ENCODE measurements around the gene RPH3AL. TPM values are rescaled to one million over a fixed set of nuclear protein-coding genes. Genes with fewer than 3 reads are reported as not detected.

The RPH3AL gene
- total RNA-seq, 4 donors from 2014 or later = 6.3 to 14.4 (median 10.8) TPM

DNA sequence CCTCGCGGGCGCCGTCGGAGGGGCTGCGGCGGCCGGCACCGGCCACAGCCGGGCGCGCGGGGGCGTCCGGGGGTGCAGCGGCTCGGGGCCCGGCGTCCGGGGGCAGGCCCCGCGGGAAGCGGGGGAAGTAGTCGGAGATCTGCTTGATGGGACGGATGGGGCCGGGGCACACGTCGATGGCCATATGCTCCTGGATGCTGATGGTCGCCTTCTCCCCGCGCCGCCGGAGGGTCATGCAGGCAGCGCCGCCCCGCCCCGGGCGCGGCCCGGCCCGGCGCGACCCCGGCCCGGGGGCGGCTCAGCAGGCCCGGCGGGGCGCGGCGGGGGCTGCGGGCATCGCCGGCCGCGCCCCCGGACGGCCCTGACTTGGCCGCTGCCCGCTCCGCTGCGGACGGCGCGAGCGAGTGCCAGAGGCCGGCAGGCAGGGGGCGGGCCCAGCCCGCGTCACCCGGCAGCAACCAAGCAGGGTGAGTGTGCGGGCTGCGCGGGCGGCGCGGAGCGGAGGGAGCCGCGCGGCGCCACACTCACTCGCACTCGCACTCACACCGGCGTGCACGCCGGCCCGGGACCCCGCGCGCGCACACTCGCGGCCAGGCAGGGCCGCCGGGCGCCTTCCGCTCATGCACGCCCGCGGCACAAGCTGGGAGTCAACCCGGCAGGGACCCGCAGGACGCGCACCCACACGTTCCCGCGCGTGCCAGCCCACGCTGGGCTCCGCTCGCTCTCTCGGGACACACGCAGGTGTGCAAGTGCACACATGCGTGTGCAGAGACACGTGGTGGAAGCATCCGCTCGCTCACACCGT is 171.2 kb downstream of the RPH3AL start, which contains the start of gene DOC2B:
DOC2B (minus strand) TSS at position 406 of the 805 bp plus-strand sequence; CDS start at position 235, 171 bp downstream.
- H3K27me3 ChIP-seq = peaks cover 9 to 25% (median 13%) of the 10 kb centered on the region in 3 donors
- in situ Hi-C loops (cut with MboI; ENCODE audit: low sequenced_read_pairs in 4 of 4) (no loop called here), intact Hi-C loops (cut with DNase I; ENCODE audit: low total_unique reads) (no loop called here)
- DNase-seq (no peak), ATAC-seq (peak; percentile 35 to 57)
- peak in 1 of 2 donors; percentile 38 for TF ChIP-seq POLR2A (IDR thresholded peaks at IDR 0.05)
- TF ChIP-seq CTCF (IDR thresholded peaks at IDR 0.05 in 4 of 5, conservative IDR thresholded peaks at IDR 0.05 in 1 of 5) = no peak
- H3K4me3 ChIP-seq = peak within 1 kb of the TSS; percentile 39 to 54 (median 48)
- no peaks in the 10 kb centered on the region for H3K9me3 ChIP-seq
- H3K36me3 ChIP-seq = no peaks in the 10 kb centered on the region
- H3K27ac ChIP-seq = peak within 1 kb of the TSS in 3 of 4 donors; percentile 66 to 77 (median 71)
- no peaks in the 10 kb centered on the region for H3K4me1 ChIP-seq

DNA sequence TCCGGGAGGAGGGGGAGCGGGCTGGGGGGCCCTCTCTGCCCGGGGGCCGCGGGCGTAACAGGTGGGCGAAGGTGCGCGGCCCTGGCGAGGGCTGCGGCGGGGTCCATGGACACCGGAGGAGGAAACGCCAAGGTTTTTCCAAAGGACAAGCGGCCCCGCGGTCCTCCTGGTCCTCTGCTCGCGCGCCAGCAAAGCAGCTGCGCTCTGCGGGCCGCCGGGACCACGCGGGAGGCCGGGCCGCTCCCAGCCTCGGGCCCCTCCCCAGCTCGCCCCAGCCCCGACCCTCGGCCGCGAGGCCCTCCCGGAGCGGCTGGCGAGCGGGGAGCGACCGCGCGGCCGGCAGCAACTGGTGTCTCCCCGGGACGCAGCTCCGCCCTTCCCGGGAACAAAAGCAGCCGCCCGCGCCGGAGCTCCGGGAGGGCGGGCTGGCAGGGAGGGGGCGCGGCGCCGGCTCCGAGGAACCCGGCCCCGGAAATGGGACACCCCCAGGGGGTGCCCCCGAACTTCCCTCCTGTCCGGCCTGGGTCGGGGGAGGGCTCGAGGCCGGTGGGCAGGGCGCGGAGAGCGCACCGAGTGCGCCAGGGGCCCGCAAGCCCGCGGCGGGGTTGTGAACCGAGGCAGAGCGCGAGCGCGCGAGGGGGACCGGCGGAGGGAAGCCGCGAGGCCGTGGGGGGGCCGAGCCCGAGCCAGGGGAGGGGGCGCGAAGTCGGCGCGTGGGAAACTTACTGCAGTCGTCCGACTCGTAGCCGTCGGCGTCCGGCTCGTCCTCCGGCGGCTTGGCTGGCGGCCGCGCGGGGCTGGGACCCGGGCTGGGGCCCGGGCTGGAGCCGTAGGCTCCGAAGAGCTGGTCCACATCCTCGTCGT is 172.0 kb downstream of the RPH3AL start:
- TF ChIP-seq CTCF (IDR thresholded peaks at IDR 0.05 in 4 of 5, conservative IDR thresholded peaks at IDR 0.05 in 1 of 5) = no peak
- peak in 1 of 2 donors; percentile 14 for TF ChIP-seq POLR2A (IDR thresholded peaks at IDR 0.05)
- Histone ChIP-seq H3K9me3 (no peaks in the 10 kb centered on the region), H3K27ac (peak overlapping the region in 3 of 4 donors; percentile 66 to 77 (median 71)), H3K4me3 (peak overlapping the region; percentile 39 to 54 (median 48)), H3K27me3 (peaks cover 9 to 25% (median 13%) of the 10 kb centered on the region in 3 donors), H3K36me3 (no peaks in the 10 kb centered on the region), H3K4me1 (no peaks in the 10 kb centered on the region)
- in situ Hi-C loops (cut with MboI; ENCODE audit: low sequenced_read_pairs in 4 of 4) = no loop called here
- intact Hi-C loops (cut with DNase I; ENCODE audit: low total_unique reads) = no loop called here
- ATAC-seq (no peak), DNase-seq (no peak)

DNA sequence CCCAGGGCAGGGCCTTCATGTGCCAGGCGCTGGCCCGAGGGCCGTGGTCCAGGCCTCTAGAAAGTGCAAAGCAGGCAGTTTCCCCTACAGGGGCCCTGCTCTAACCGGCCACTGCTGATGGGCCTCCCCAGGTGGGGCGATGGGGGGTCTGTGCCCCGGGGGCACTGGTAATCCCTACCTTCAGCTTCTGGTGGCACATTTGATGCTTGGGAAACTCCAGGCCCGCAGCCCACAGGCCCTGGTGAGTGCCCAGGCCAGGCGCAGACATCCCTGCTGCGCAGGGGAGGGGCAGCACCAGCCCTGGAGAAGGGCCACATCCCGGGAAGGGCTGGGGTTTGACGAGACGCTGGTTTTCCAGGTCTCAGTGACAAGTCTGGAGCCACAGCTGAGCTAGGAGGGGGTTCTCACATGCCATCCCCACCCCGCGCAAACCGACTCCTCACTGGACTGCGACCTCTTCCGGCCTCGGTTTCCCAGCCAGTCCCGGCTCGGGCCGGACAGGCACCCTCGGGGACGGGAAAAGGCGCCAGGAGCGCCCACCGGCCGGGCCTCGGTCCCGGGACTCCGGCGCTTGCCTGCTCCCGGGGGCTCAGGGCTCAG is 172.7 kb downstream of the RPH3AL start:
- no peaks in the 10 kb centered on the region for H3K9me3 ChIP-seq
- peak overlapping the region; percentile 39 to 54 (median 48) for H3K4me3 ChIP-seq
- H3K27ac ChIP-seq = peak overlapping the region in 3 of 4 donors; percentile 66 to 77 (median 71)
- in situ Hi-C loops (cut with MboI; ENCODE audit: low sequenced_read_pairs in 4 of 4) = no loop called here
- TF ChIP-seq CTCF (IDR thresholded peaks at IDR 0.05 in 4 of 5, conservative IDR thresholded peaks at IDR 0.05 in 1 of 5) = no peak
- no peak for TF ChIP-seq POLR2A (IDR thresholded peaks at IDR 0.05)
- ATAC-seq (no peak), DNase-seq (no peak)
- intact Hi-C loops (cut with DNase I; ENCODE audit: low total_unique reads) = no loop called here
- no peaks in the 10 kb centered on the region for H3K4me1 ChIP-seq
- H3K36me3 ChIP-seq = no peaks in the 10 kb centered on the region
- H3K27me3 ChIP-seq = peaks cover 9 to 25% (median 13%) of the 10 kb centered on the region in 3 donors

DNA sequence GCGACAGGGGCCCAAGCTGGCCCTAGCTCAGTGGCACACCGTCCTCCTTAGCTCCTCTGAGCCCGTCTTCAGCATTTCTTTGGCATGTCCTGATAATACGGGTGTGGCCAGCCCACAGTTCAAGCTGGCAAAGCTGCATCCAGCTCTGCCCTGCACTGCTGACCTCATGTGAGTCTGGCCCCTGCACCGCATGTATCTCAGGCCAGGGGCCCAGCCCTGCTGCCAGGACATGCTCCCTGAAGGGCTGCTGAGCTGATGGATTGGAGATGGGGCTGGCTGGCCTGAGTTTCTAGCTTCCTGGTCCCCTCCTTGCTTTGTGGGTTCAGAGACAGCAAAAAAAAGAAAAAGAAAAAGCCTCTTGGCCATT is 173.6 kb downstream of the RPH3AL start:
- Histone ChIP-seq H3K36me3 (no peaks in the 10 kb centered on the region), H3K4me3 (peak overlapping the region in 2 of 4 donors; percentile 39 to 47), H3K9me3 (no peaks in the 10 kb centered on the region), H3K27ac (peak overlapping the region in 3 of 4 donors; percentile 66 to 77 (median 71)), H3K4me1 (no peaks in the 10 kb centered on the region), H3K27me3 (peaks cover 9 to 25% (median 13%) of the 10 kb centered on the region in 3 donors)
- in situ Hi-C loops (cut with MboI; ENCODE audit: low sequenced_read_pairs in 4 of 4) = no loop called here
- DNase-seq (no peak), ATAC-seq (no peak)
- TF ChIP-seq CTCF (IDR thresholded peaks at IDR 0.05 in 4 of 5, conservative IDR thresholded peaks at IDR 0.05 in 1 of 5) = no peak
- no peak for TF ChIP-seq POLR2A (IDR thresholded peaks at IDR 0.05)
- intact Hi-C loops (cut with DNase I; ENCODE audit: low total_unique reads) = no loop called here

All from gastrocnemius medialis (tissue), 4 donors.